ENCODE results near the gene MAU2. TPM values are rescaled to one million over a fixed set of nuclear protein-coding genes. Genes with fewer than 3 reads are reported as not detected.

Gene MAU2
- total RNA-seq, 2 donors from 2014 or later, result 45.3 to 52.4 TPM

DNA sequence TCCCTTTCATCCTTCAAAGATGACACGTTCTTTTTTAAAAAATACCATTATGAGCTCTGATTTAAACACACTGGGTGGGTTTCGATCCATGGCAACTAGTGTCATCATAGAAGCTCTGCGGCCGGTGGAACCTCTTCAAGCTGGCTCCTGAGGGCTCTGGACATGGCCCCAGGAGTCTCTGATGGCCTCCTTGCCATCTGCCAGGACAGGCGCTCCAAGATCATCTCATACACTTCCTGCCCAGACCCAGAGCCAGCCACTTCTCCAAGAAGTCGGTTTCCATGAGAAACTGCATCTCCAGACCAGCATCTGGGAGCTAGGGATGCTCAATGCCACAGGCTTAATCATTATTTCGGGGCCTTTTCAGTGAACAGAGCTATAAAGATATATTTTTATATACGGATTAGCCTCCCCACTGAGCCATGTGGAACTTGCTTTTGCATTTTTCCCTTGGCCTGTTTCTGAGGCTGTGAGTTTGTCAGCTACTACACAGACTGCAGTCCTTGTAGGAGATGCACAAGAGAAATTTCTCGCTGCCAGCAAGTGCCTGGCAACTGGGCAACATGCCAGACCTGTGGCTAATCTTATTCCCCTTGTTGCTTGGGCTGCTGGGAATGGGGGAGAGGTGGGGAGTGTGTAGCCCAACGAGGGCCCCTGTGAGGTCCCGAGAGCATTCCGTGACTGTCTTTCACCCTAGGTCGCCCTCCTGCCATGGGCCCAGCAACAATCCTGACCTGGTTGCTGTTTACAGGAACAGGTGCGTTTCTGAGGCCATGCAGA lies 16.3 kb upstream of the MAU2 start:
- ATAC-seq (no peak), DNase-seq (no peak)
- intact Hi-C loops (cut with DNase I, micrococcal nuclease), result no loop called here

DNA sequence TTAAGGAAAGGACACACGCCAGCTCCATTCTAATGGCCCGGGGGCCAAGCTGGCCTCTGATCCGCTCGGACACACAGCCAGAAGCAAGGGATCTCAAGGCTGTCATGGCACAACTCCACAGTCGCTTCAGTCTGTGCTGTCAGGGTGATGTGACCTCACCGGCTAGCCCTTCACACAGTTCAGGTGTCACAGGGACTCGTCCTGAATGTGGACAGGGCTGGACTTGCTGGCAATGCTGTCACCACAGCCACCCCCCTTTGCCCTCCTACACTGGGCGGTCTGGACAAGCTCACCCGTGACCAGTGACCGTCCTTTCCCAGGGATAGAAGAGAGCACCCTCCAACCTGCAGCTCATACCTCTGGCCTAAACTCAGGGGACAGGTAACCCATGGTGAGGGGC lies 15.6 kb upstream of the MAU2 start:
- DNase-seq (no peak), ATAC-seq (no peak)
- intact Hi-C loops (cut with DNase I, micrococcal nuclease), result no loop called here

DNA sequence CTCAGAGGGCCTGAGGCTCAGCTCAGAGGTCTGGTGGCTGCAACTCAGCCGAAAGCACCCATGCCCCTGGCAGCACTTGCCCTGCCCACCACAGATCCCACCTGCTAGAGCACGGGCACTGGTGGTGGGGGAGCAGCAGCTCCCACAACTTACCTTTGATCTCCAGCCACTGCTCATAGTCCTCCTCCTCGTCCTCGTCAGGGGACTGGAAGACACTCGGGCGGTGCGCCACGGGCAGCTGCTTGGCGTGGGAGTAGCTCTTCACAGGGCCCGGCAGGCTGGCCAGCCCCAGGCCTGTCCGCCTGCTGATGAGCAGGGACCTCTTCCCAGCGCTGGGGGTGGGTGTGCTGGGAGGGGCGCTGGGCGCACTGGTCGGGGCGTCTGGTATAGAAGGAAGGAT lies 14.9 kb upstream of the MAU2 start:
- ATAC-seq (no peak), DNase-seq (no peak)
- intact Hi-C loops (cut with DNase I, micrococcal nuclease), result no loop called here

DNA sequence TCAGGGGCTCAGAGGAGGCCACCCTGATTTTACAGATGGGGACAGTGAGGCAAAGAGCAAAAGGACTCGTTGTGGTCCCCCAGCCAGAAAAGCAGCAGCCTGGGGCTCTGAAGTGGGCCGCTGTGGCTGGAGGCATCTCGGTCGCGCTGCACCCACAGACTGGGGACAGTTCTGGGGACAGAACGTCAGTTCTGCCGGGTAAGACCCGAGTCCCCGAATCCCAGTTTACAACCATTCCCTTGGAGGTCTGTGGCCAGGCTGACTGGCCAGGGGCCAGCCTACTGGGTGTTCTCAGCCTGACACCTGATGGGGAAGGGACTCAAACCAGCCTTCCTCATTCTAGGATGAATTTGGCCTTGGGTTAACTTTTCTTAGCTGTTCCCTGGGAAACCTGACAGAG lies 14.4 kb upstream of the MAU2 start:
- DNase-seq (no peak), ATAC-seq (no peak)
- intact Hi-C loops (cut with DNase I, micrococcal nuclease), result no loop called here

DNA sequence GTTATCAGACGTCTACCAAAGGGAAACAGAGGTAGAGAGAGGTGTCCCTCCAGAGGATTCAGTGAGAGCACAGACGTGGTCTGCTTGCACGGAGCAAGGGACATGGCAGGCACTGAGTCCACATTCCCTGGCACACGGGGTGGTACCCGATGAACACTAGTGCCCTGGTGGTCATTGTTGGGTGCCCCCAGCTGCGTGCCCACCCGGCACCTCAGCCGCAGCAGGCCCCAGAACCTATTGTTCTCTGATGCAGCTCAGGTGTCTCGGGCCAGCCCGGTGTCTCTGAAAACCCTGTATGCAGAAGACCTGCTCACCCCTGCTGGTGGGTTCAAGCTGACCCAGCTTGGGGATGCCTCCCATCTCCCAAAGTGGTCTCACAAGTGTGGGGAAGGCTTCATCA lies 12.3 kb upstream of the MAU2 start:
- no peak for ATAC-seq
- intact Hi-C loops (cut with DNase I, micrococcal nuclease), result no loop called here
- no peak for DNase-seq

DNA sequence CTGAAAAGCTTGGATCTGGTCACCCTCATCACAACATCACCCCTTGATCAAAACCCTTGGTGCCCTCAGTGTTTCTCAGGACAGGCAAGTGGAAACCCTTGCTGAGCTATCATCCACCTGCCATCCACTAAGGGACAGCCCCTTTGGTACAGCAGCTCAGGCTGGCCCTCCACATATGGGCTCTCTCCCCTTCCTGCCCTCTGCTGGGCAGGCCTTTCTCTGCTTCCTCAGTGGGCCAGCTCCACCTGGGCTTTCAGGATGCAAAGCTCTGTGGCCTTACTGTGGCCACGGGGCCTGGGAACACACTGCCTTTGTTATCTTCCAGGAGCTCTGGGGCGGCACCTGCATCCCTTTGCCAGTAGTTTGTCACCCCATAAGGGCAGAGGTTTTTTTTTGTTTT lies 5.2 kb upstream of the MAU2 start:
- ATAC-seq, result no peak
- DNase-seq, result no peak
- intact Hi-C loops (cut with DNase I, micrococcal nuclease), result no loop called here

DNA sequence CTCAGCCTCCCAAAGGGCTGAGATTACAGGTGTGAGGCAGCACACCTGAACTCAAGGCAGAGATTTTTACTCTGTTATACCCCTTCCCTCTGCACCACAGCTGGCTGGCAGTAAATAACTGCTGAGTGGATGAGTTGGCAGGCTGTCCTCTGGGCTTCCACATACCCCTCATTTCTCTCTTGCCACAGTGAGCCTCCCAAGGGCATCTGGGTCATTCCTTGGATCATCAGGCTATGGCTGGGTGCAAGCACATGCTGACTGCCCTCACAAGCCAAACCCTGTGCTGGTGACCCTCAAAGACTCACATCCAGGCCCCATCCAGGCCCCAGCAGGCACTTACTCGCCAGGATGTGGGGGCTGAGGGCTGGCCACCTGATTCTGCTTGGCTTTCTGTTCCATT lies 4.5 kb upstream of the MAU2 start:
- DNase-seq, result no peak
- no peak for ATAC-seq
- intact Hi-C loops (cut with DNase I, micrococcal nuclease), result no loop called here

DNA sequence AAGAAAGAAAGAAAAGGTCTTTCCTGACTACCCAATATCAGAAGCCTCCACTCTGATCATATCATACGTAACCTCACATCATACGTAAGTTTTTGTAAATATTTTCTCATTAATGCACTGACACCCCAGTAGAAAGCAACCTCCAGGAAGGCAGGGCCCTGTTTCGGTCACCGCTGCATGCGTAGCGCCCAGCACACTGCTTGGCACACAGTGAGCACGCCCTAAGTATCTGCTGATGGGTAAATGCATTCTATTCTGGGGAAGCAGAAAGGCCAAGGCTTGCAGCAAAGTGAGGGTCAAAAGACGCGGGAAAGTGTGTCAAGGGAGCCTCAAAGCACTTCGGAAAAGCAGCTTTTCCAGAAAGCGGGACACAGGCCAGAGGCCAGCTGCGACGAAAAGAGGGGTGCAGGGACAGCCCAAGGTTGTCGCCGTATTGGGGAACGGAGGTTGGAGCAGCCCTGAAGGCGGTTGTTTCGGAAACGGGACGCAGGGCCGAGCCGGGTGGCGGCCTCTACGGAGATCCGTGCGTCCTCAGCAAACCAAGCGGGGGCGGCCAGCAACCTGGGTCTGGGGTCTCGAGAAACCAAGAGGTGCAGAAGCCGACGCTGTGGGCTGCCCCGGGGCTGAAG lies 783 bp upstream of the MAU2 start:
- peak; percentile 16 for ATAC-seq
- peak in 1 of 2 donors; percentile 15 for DNase-seq
- intact Hi-C loops (cut with DNase I, micrococcal nuclease), result no loop called here

- DNase-seq (no peak), ATAC-seq (peak; percentile 5)
- intact Hi-C loops (cut with DNase I, micrococcal nuclease), result no loop called here
These were observed 530 bp downstream of the MAU2 start for GRCh38 chr19:19321141-19321577.

DNA sequence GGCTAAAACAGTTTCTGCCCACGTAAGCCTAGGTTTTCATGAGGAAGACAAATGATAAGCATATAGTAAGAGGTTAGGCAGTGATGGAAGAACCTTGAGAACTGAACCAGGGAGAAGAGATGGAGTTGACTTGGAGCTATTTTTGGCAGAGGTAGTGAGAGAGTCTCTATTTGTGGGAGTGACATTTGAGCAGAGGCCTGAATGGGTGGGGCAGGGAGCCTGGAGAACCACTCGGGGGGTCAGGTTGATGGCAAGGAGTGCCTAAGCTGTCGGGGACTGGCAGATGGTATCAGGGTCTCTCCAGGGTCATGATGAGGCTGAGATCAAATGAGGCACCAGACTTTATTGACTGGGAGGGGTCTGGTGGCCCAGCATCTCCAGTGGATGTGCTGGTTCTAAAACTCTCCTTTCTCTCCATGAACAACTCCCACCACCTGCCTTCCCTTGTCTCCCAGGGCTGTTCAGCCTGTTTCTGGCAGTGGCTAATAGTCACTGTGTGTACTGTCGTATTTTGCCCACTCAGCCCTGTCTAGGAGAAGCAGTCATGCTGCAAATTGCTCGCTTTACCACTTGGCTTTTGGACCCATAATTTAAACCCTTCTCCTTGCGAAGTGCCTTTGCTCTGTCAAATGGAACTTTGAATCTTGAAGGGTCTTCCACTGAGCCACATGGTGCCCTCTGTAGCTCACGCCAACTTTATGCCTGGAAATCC lies 3.6 kb downstream of the MAU2 start:
- DNase-seq, result no peak
- ATAC-seq, result no peak
- intact Hi-C loops (cut with DNase I, micrococcal nuclease), result no loop called here

- intact Hi-C loops (cut with DNase I, micrococcal nuclease), result no loop called here
- no peak for DNase-seq
- no peak for ATAC-seq
These were observed 7.0 kb downstream of the MAU2 start for GRCh38 chr19:19327672-19328071.

DNA sequence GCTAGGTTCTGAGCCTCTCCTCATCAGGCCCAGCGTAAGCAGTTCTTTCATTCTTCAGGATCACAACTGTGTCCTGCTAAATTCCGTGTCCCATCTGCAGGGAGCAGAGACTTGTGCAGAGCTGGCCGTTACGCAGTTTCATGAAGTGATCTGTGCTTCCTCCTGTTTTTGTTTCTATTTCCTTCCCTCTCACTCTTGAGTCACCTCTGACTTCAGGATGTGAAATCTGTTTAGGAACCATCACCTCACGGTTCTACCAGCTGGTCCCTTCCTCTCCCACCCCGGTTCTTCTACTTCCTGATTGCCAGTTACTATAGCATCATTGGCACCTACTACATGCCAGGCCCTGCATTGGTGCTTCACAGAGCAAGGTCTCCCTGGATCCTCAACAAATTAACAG lies 8.5 kb downstream of the MAU2 start:
- ATAC-seq, result no peak
- intact Hi-C loops (cut with DNase I, micrococcal nuclease), result no loop called here

GRCh38 chr19:19334063-19334988 lies 13.7 kb downstream of the MAU2 start:
- no peak for DNase-seq
- intact Hi-C loops (cut with DNase I, micrococcal nuclease), result no loop called here
- ATAC-seq, result no peak

More for the DNA sequence above, 8.5 kb downstream of the MAU2 start:
- DNase-seq, result no peak

DNA sequence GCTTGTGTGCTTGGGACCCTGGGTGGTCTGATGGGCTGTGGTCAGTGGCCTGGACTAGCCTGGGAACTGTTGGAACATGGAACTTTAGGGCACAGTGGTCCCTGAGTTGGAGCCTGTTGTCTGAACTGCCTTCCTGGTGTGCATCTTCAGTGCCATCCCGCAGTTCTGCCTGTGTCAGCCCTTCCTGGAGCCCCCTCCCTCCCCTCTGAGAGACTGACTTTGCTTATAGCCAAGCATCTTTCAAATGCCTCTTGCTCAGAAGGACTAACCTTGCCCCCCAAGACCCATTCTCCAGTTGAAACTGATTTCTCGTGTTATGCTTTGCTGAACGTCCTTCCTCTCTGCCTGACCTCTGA lies 14.3 kb downstream of the MAU2 start:
- ATAC-seq, result no peak
- intact Hi-C loops (cut with DNase I, micrococcal nuclease), result no loop called here
- no peak for DNase-seq

DNA sequence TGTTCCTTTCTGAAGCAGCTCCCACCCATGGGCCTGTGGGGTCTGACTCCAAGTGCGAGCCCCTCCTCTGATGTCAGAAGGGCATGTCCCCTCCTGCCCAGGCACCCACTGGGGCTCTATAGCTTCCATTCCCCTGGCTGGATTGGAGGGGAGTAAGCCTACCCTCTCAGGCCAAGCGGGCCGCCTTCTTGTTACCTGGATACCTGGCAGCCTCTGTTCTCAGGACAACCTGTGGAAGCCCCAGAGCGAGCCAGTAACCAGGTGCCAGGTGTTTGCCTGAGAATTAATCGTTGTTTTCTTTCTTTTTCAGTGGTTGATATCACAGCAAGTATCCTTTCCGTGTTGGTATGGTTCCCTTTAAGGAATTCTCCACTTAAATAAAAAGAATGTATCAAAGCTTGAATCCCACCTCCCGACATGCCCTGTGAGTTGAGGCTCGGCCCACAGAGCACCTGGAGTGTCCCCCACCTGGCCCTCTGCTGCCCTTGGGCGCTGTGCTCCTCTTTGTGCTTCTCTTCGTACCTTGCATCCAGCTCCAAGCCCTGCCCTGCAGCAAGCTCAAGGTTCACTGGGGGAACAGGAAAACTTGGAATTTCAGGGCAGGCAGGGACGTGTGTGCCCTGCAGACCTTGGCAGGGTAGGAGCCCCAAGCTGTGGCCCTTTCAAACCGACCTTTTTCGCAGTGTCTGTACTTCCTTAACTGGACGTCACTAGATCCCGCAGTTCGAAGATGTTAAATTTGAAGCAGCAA lies 15.0 kb downstream of the MAU2 start:
- DNase-seq (no peak), ATAC-seq (no peak)
- intact Hi-C loops (cut with DNase I, micrococcal nuclease), result no loop called here

DNA sequence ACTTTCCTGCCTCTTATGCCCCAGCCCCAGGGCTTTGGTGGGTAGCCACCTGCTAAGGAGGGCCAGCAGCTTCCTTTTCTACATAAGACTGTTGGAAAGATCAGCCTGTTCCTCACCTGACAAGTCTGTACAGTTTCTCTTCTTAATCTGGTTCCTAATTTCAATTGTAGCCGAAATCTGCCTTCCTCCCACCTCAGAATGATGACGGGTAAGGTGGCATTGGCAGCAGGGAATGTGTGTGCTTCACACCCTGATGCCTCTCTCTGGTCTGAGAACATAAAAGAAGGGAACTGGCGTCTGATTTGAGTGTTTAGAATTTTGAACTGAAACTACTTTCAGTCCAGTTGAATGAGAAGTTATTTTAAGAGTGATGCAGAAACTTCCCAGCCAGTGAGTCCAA lies 16.0 kb downstream of the MAU2 start:
- no peak for DNase-seq
- intact Hi-C loops (cut with DNase I, micrococcal nuclease), result no loop called here
- ATAC-seq, result no peak

DNA sequence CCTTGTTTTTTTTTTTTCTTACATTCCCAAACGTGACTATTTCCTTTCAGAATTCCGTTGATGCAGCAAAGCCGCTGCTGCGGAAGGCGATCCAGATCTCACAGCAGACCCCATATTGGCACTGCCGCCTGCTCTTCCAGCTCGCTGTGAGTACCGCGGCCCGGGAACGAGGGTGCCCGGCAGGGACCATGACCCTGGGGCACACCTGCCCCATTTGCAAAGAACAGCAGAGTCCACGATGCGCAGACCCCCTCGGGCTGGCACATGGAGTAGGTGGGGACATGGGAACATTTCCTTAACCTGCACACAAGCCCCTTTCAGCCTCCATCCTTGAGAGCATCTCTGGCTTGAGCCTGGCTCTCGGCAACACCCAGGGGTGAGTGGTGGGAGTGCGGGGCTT lies 16.5 kb downstream of the MAU2 start:
- DNase-seq (no peak), ATAC-seq (no peak)
- intact Hi-C loops (cut with DNase I, micrococcal nuclease), result no loop called here

GRCh38 chr19:19338082-19338481 lies 17.5 kb downstream of the MAU2 start:
- no peak for ATAC-seq
- intact Hi-C loops (cut with DNase I, micrococcal nuclease), result no loop called here
- DNase-seq, result no peak

- intact Hi-C loops (cut with DNase I, micrococcal nuclease), result no loop called here
- ATAC-seq (no peak), DNase-seq (no peak)
These were observed 20.4 kb downstream of the MAU2 start for GRCh38 chr19:19341026-19341425.

Data from left colon (tissue), 2 donors.